Mucosa of gallbladder (tissue), 1 donor: ENCODE measurements around the gene CEP41. TPM values are rescaled to one million over a fixed set of nuclear protein-coding genes. Genes with fewer than 3 reads are reported as not detected.

Experiments used
- DNase-seq: peaks from one replicate; pipeline ENCODE4 v3.0.0-alpha.2; 2020; ENCODE audit warnings: low spot score
- total RNA-seq: library from RNA; stranded (reverse); gene quantifications from one replicate; pipeline ENCODE4 v1.2.1, GENCODE V29; 2021
- donor health status: DM: no; HTN: no; CAD: no.

The CEP41 gene
- total RNA-seq, 1 donor from 2014 or later: 15.7 TPM

DNA sequence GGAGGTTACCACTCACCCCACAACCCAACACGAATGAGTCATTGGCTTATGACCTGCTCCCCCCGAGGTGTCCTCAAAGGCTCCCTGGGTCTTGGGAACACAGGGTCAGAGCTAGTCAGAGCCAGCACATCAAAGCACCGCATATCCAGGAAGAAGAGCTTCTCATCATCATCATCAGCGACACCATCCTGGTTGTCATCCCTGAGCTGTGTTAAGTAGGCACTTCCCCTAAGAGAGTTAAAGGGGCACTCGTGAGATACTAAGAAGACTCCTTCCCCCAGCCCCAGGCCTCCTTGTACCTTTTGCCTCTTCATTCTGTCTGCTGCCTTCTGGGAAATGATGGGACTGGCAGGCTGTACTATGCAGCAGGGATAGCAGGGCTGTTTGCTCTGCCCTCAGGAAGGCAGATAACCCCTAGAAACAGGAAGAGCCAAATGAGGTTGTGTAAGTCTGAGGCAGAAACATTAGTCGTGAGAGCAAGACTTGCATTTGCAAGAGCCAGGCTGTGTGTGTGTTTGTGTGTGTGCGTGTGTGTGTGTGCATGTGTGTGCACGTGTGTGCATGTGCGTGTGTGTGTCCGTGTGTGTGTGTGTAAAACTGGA lies 71.6 kb downstream of the CEP41 start:
- DNase-seq: no peak

DNA sequence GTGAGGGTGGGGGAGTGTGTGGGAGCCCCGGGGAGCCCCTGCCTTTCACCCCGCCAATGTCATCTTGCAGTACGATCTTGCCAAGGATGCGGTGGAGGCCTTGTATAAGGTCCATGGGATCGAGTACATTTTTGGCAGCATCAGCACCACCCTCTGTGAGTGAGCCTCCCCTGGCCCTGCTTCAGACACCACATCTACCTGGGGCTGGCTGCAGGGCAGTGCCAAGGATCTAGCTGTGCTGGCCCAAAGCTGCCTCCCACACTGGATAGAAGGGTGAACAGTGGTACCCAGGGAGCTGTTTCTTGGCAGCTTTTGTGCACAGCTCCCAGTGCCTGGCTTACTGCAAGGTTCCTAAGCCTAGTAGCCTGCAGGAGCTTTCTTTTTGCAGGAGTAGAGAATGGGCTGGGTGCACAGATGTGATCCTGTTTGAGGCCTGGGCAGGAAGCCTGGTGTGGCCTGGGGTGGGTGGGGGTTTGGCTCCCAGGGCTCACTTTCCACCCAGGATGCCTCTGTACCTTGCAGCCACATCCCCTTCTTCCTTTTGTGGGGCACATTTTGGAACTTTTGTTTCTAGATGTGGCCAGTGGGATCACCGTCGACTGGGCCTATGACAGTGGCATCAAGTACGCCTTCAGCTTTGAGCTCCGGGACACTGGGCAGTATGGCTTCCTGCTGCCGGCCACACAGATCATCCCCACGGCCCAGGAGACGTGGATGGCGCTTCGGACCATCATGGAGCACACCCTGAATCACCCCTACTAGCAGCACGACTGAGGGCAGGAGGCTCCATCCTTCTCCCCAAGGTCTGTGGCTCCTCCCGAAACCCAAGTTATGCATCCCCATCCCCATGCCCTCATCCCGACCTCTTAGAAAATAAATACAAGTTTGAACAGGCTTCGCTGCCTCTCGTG lies 72.7 kb downstream of the CEP41 start:
- DNase-seq: no peak

- no peak for DNase-seq
Observed at GRCh38 chr7:130367088-130367755, 73.6 kb downstream of the CEP41 start.

- DNase-seq: no peak
Observed at GRCh38 chr7:130366564-130366963, 74.3 kb downstream of the CEP41 start.

DNA sequence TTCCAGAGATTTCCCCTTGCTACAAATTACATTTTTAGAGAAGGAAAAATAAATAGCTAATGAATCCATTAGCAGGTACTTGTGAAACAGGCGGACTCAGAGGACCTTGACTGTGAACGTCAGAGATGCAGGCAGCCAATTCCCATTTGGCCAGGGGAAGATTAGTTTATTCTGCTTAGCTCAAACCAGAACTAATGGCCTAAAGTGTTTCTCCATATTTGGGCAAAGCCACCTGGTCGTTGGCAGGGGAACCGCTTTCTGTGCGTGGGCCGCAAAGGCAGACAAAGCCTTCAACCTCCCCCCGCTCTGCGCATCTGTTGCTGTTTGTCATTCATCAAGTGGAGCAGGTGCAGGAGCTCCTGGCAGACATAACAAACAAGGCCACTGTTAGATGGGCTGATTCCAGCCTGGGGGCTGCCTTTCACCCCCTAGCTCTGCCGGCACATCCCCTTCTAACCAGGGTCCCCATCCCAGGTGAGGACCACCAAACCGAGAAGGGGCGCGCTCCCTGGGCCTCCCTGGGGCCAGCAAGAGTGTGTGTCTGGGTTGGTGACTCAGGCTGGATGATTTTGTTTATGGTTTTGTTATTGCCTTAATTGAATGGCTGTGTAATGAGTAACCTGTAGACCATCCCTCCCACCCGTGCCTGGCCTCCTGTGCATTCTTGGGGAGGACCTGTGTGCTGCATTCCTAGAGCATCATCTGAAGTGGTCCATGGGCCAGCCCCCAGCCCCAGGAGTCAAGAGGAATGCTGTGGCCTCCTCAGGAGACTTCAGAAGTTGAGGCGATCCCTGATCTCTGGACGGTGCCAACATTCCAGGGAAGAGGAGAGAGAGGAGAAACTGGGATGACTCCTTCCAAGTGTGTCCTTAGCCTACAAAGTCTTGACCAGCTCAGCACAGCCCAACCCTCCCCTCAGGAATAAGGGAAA lies 75.0 kb downstream of the CEP41 start:
- no peak for DNase-seq

GRCh38 chr7:130365088-130365487 lies 75.7 kb downstream of the CEP41 start:
- no peak for DNase-seq

- DNase-seq: no peak
Observed at GRCh38 chr7:130364451-130364850, 76.4 kb downstream of the CEP41 start.

- DNase-seq: no peak
Observed at GRCh38 chr7:130363026-130363847, 77.6 kb downstream of the CEP41 start.

- DNase-seq: no peak
Observed at GRCh38 chr7:130362251-130362816, 78.5 kb downstream of the CEP41 start.

DNA sequence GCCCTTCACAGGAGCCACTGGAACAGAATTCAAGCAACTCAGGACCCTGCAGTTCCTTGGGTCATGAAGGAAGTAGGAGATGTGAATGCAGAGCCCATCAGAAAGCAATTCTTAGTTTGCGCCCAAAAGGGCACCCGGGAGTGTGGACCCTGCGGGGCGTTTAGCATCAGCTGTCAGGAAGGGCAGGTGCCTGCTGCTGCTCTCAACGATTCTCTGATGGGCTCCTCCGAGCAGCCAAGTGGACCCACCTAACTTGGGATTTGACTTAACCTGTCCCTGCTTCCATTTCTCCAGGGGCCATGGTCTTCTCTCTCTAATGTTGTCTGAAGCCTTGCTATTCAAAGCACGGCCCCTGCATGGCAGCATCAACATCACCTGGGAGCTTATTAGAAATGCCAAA lies 79.1 kb downstream of the CEP41 start:
- DNase-seq: no peak

DNA sequence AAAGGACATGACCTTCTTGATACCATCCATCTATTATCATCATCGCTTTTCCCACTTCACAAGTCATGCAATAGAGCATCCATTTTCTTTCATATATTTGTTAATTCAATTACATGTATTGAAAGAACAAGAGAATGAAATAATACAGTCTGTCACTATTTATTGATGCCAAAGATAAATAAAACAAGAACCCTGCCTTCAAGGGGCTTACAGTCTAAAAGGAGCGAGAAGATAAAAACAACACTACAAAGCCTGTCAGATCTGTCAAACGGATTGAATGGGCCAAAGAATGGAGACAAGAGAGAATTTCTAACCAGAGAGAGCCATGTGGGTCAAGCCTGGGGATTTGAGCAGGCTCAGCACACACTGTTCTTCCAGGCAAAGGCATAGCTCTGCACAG lies 80.3 kb downstream of the CEP41 start:
- no peak for DNase-seq

DNA sequence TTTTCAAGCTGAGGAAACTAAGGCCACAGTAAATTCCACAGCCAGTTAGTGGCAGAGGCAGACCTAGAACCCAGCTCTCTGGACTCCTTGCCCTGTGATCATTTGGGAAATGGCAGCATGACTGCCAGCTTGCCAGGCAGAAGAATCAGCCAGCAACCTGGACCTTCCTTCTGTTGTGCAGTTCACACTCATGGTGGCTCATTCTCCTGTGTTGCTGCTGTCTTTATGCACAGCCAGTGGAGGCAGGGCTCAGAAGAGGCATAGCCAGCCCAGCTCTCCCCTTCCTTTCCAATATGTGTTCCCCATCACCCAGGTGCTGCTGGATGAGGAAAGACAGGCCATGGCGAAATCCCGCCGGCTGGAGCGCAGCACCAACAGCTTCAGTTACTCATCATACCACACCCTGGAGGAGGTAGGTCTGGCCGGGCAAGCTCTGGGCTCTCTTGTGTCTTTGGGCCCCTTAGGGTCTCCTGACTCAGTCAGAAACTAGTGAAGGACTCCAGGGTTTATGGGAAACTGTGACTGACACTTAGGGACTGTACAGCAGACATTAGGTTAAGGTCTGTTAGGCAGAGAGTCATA lies 81.4 kb downstream of the CEP41 start:
- no peak for DNase-seq

DNA sequence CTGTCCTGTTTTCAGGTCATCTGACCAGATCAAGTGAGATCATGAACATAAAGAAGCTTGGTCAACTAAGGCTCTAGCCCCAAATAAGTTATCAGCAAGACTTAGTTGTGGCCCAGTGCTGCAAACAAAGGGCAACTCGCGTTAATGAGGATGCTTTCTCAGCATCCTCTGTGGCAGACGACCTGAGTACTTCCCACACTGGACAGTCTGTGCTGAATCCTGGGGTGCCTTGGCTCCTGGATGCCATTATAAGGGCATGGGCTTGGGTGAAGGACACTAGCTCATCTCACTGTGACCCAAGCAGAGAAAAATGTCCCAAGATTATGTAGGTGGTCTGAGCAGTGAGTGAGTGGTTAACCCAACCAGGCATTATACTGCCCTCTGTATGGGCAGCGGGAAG lies 82.3 kb downstream of the CEP41 start:
- no peak for DNase-seq

- DNase-seq: no peak
Observed at GRCh38 chr7:130356876-130357611, 83.8 kb downstream of the CEP41 start.

DNA sequence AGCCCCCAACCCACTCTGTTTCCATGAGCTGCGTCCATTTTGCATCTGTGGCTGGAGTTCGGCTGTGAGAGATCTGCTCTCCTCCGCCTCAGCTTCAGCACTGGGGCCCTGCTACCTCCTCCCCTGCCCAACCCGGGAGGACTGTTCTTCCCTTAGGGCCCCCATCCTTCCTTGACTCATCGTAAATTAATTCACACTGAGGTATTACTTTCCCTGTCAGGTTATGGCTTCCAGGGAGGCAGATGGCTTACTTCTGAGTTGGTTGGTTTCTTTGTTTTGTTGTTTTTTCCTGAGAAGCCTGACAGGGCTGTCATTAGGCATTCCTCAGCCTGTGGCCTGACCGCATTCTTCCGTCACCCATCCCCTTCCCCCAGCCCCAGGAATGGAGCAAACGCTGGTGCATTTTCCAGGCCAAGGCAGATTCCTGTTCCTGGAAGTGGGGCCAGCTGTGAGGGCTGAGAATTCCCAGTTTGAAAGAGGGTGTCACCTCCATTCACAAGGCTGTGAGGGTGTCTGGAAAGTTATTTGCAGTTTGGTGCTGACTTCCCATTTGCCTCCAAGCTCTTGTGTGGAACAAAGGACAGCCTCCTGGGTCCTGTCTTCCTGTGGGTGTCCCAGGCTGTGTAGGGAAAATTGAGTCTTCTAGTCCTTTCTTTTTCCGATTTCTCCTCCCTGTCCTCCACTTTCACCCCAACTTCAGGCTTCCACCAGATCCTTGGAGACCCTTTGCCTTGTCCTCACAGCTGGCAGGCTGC lies 84.5 kb downstream of the CEP41 start:
- DNase-seq: peak; percentile 71

DNA sequence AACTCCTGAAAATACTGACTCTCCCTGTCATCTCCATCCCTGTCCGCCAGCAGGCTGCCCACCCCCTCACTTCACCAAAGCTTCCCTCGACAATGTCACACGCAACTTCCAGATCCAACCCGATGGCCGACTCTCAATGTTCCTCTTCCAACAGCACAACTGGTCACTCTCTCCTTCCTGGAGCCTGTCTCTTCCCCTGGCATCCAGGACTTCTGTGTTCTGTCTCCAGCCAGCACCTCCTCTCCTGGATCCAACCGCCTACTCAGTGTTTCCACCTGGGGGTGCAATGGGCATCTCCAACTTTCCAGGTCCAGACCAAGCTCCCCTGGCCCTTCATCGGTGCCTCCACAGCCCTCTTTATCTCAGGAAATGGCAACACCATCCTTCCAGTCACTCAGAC lies 87.6 kb downstream of the CEP41 start:
- DNase-seq: no peak

GRCh38 chr7:130352194-130353074 lies 88.4 kb downstream of the CEP41 start:
- no peak for DNase-seq

DNA sequence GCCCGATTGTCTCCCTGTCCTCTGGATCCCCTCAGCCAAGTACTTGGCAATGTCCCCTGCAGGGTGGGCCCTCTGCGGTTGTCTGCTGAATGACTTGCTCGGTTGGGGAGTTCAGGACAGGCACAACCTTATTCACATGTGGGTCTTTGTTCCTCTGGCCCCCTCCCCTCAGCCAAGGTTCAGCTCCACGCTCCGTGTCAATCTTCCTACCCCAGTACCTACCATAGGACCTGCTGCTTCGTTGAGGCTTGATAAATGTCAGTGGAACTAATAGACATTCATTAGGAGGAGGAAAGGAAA lies 89.1 kb downstream of the CEP41 start:
- no peak for DNase-seq
